AG04449 (cell line): Measurements from ENCODE around the gene PDE7B.

ENCODE experiments used
- CTCF ChIA-PET: fragments of 350-600 bp; formaldehyde crosslinking; extraction: SDS; loops from one replicate; lab custom pipeline; 2021; ENCODE audit warnings: antibody characterized with exemption; lab: Yijun Ruan, JAX
- POLR2A ChIA-PET: fragments of 400-600, 350-600 bp; formaldehyde crosslinking; extraction: SDS; loops from one replicate; lab custom pipeline; 2020; ENCODE audit warnings: antibody characterized with exemption, inconsistent platforms; lab: Yijun Ruan, JAX
- DNase-seq: peaks from one replicate; pipeline ENCODE4 v3.0.0-alpha.2; 2010; ENCODE audit warnings: low read depth, low spot score
- H3K4me3 ChIP-seq: 2 replicates; pipeline ENCODE4 v1.5.1; 2011; ENCODE audit warnings: low read depth, mild to moderate bottlenecking, control low read depth, low read length
- CTCF ChIP-seq: IDR thresholded peaks from one replicate; pipeline ENCODE4 v1.5.1; 2011; ENCODE audit warnings: mild to moderate bottlenecking, moderate library complexity, low read length, control low read depth, inconsistent platforms; ENCODE audit not compliant: insufficient read depth; ENCODE audit errors: missing control alignments

Gene PDE7B

GRCh38 chr6:136092897-136093296, 241.4 kb downstream of the PDE7B start:
- TF ChIP-seq CTCF = no peak
- no peak overlapping the region for H3K4me3 ChIP-seq
- POLR2A ChIA-PET = no interaction called here
- no peak for DNase-seq
- CTCF ChIA-PET = no interaction called here

GRCh38 chr6:136093835-136094234, 242.3 kb downstream of the PDE7B start:
- H3K4me3 ChIP-seq = no peak overlapping the region
- no peak for TF ChIP-seq CTCF
- ChIA-PET CTCF (no interaction called here), POLR2A (no interaction called here)
- DNase-seq = no peak

GRCh38 chr6:136094812-136095211, 243.3 kb downstream of the PDE7B start:
- CTCF ChIA-PET = no interaction called here
- DNase-seq = no peak
- no peak overlapping the region for H3K4me3 ChIP-seq
- TF ChIP-seq CTCF = no peak
- POLR2A ChIA-PET = no interaction called here

GRCh38 chr6:136095986-136096385, 244.5 kb downstream of the PDE7B start:
- TF ChIP-seq CTCF = no peak
- ChIA-PET CTCF (no interaction called here), POLR2A (no interaction called here)
- DNase-seq = no peak
- no peak overlapping the region for H3K4me3 ChIP-seq

GRCh38 chr6:136102991-136103688, 251.6 kb downstream of the PDE7B start:
- CTCF ChIA-PET = no interaction called here
- no peak overlapping the region for H3K4me3 ChIP-seq
- no peak for TF ChIP-seq CTCF
- POLR2A ChIA-PET = interaction anchor here (0.6 kb wide), 1 partner anchor 343 kb away, joined by 3 read pairs; no protein-coding TSS in a partner anchor
- no peak for DNase-seq

GRCh38 chr6:136103763-136104311, 252.3 kb downstream of the PDE7B start:
- no peak for TF ChIP-seq CTCF
- CTCF ChIA-PET = interaction anchor here (1.1 kb wide), 1 partner anchor 568 kb away, joined by 3 read pairs; no protein-coding TSS in a partner anchor
- POLR2A ChIA-PET = no interaction called here
- no peak overlapping the region for H3K4me3 ChIP-seq
- no peak for DNase-seq
